WERI-Rb-1 (cell line): ENCODE results near the gene FAM13A.

Source experiments
- DNase-seq: peaks from one replicate; pipeline ENCODE4 v3.0.0-alpha.2; 2020
- H3K27ac ChIP-seq: fragments of 250-450 bp; sonication (Bioruptor Pico); 2 replicates; pipeline ENCODE4 v1.5.1; 2020; ENCODE audit warnings: mild to moderate bottlenecking, moderate library complexity
- H3K27me3 ChIP-seq: fragments of 250-450 bp; sonication (Bioruptor Pico); 2 replicates; pipeline ENCODE4 v1.5.1; 2021; ENCODE audit warnings: mild to moderate bottlenecking, low read depth, moderate library complexity; ENCODE audit not compliant: insufficient read depth, severe bottlenecking
- H3K36me3 ChIP-seq: fragments of 250-450 bp; sonication (Bioruptor Pico); 2 replicates; pipeline ENCODE4 v1.5.1; 2020; ENCODE audit warnings: mild to moderate bottlenecking, moderate library complexity
- H3K4me3 ChIP-seq: 2 replicates; pipeline ENCODE4 v1.5.1; 2011; ENCODE audit warnings: low read depth, mild to moderate bottlenecking, control low read depth, low read length
- H3K9me3 ChIP-seq: fragments of 250-450 bp; sonication (Bioruptor Pico); 2 replicates; pipeline ENCODE4 v1.5.1; 2021; ENCODE audit warnings: mild to moderate bottlenecking, moderate library complexity; ENCODE audit not compliant: severe bottlenecking
- TF ChIP-seq, protein P1 (sequence below): IDR thresholded peaks from 2 replicates; pipeline ENCODE4 v1.5.1; 2011; ENCODE audit warnings: low read depth, mild to moderate bottlenecking, control low read depth, inconsistent platforms, low read length

FAM13A gene

DNA sequence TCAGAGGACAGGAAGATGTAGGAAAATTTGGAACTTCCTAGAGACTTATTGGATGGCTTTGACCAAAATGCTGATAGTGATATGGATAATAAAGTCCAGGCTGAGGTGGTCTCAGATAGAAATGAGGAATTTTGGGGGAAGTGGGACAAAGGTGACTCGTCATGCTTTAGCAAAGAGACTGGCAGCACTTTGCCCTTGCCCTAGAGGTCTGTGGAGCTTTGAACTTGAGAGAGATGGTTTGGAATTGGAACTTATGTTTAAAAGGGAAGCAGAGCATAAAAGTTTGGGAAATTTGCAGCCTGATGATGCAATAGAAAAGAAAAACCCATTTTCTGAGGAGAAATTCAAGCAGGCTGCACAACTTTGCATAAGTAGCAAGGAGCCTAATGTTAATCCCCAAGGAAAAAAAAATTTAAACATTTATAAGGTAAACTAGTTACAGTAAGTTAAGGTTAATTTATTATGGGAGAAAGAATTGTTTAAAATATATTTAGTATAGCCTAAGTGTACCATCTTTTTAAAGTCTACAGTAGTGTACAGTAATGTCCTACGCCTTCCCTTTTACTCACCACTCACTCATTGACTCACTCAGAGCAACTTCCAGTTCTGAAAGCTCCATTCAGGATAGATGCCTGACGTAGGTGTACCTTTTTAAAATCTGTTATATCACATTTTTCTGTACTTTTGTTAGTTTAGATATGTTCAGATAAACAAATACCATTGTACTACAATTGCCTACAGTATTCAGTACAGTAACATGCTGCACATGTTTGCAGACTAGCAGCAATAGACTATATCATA, 101.2 kb downstream of the FAM13A start:
- H3K27ac ChIP-seq: no peak overlapping the region
- no peaks in the 10 kb centered on the region for H3K9me3 ChIP-seq
- TF ChIP-seq, protein P1, sequence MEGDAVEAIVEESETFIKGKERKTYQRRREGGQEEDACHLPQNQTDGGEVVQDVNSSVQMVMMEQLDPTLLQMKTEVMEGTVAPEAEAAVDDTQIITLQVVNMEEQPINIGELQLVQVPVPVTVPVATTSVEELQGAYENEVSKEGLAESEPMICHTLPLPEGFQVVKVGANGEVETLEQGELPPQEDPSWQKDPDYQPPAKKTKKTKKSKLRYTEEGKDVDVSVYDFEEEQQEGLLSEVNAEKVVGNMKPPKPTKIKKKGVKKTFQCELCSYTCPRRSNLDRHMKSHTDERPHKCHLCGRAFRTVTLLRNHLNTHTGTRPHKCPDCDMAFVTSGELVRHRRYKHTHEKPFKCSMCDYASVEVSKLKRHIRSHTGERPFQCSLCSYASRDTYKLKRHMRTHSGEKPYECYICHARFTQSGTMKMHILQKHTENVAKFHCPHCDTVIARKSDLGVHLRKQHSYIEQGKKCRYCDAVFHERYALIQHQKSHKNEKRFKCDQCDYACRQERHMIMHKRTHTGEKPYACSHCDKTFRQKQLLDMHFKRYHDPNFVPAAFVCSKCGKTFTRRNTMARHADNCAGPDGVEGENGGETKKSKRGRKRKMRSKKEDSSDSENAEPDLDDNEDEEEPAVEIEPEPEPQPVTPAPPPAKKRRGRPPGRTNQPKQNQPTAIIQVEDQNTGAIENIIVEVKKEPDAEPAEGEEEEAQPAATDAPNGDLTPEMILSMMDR: no peak
- DNase-seq: no peak
- H3K27me3 ChIP-seq: no peaks in the 10 kb centered on the region
- no peaks in the 10 kb centered on the region for H3K36me3 ChIP-seq
- H3K4me3 ChIP-seq: no peak overlapping the region

DNA sequence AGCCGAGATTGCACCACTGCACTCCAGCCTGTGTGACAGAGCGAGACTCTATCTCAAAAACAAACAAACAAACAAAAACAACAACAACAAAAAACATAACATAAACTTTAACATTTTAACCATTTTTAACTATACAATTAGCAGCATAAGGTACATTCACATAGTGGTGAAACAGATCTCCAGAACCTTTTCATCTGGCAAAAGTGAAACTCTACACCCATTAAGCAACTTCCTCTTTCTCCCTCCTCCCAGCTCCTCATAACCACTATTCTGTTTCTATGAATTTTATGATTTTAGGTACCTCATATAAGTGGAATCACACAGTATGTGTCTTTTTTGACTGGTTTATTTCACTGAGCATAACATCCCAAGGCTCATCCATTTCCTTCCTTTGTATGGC, 103.6 kb downstream of the FAM13A start:
- DNase-seq: no peak
- H3K27ac ChIP-seq: no peak overlapping the region
- no peaks in the 10 kb centered on the region for H3K36me3 ChIP-seq
- no peaks in the 10 kb centered on the region for H3K9me3 ChIP-seq
- no peak overlapping the region for H3K4me3 ChIP-seq
- TF ChIP-seq, protein P1: no peak
- H3K27me3 ChIP-seq: no peaks in the 10 kb centered on the region

DNA sequence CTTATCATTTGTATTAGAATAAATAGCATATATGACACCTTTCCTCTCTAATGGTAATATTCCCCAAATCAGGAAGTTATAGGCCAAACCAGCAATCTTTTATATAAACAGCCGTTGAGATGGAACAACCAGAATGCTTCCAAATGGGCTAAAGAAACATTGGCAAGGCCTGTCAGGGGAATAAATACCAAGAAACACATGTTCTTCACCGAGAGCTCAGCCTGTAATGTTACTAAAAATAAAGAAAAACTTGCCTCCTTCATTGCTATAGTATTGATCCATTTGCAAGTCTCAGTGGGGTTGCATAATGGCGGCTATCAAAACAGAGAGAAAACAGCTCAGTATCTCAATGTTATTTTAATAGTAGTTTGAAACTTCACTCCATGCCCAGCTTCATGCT, 104.9 kb downstream of the FAM13A start:
- Histone ChIP-seq H3K27me3 (no peaks in the 10 kb centered on the region), H3K36me3 (no peaks in the 10 kb centered on the region), H3K4me3 (no peak overlapping the region), H3K27ac (no peak overlapping the region), H3K9me3 (no peaks in the 10 kb centered on the region)
- no peak for DNase-seq
- TF ChIP-seq, protein P1: no peak

DNA sequence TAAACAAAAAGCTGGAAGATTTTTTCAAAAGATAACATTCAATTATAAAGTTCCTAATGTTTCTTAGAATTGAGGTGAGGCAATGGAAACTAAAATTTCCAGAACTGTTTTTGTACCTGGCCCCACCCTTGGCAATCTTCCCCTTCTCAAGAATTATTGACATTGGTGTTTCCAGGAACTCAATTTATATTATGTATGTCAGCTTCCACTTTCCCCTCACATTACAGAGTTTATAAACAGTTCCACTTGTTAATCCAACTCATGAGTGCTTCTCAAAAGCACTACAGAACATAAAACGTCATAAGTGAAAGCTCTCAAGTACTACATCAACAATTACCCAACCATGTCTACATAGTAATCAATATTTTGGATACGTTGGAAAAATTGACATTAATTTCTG, 107.4 kb downstream of the FAM13A start:
- H3K27me3 ChIP-seq: no peaks in the 10 kb centered on the region
- H3K36me3 ChIP-seq: no peaks in the 10 kb centered on the region
- no peak for DNase-seq
- no peak overlapping the region for H3K27ac ChIP-seq
- no peak overlapping the region for H3K4me3 ChIP-seq
- TF ChIP-seq, protein P1: no peak
- H3K9me3 ChIP-seq: no peaks in the 10 kb centered on the region

DNA sequence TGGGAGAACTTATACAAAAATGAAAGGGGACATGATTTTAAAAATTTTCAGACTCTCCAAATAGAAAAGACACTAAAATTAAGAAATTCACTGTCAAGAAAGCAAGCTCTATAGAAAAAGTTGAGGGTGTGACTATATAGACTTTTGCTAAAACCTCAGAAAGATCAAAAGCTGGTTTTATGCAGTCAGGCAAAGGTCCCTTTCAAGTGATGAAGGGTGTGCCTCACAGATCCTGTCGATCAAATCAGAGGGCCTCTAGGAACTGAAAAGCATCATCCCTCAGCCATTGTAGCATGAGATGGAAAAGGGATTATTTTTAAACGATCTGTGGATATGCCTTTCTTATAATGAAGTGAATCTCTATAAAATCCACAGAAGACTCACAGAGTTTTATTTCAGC, 116.5 kb downstream of the FAM13A start:
- Histone ChIP-seq H3K9me3 (no peaks in the 10 kb centered on the region), H3K36me3 (peaks cover 3% of the 10 kb centered on the region; the same call in 1 of the 2 replicates), H3K4me3 (no peak overlapping the region), H3K27me3 (no peaks in the 10 kb centered on the region), H3K27ac (no peak overlapping the region)
- TF ChIP-seq, protein P1: no peak
- DNase-seq: no peak

DNA sequence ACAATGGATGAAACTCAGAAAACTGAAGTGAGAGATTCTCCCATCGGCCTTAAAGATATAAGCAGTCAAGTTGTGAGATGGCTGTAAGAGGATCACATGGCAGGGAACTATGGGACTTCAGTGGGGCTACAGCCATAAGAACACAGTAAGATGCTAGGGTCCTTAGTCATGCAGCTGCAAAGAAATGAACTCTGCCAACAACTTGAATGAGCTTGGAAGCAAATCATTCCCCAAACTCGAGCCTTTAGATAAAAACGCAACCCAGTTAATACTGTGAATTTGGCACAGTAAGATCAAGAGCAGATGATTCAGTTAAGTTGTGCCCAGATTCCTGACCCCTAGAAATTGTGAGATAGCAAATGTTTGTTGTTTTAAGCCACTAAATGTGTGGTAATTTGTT, 117.3 kb downstream of the FAM13A start:
- TF ChIP-seq, protein P1: no peak
- peaks cover 3% of the 10 kb centered on the region; the same call in 1 of the 2 replicates for H3K36me3 ChIP-seq
- H3K27me3 ChIP-seq: no peaks in the 10 kb centered on the region
- H3K27ac ChIP-seq: no peak overlapping the region
- H3K4me3 ChIP-seq: no peak overlapping the region
- H3K9me3 ChIP-seq: no peaks in the 10 kb centered on the region
- DNase-seq: no peak
